HG03439 (cell line): Measurements from ENCODE around the gene GADL1.

Experiments used
- ATAC-seq: cut with Tn5 transposase; IDR thresholded peaks from one replicate; pipeline ENCODE4 v1.9.1; 2021; ENCODE audit warnings: mild to moderate bottlenecking, moderate library complexity; ENCODE audit not compliant: unreplicated experiment

GADL1 gene

GRCh38 chr3:30696896-30697295 lies 197.6 kb downstream of the GADL1 start:
- ATAC-seq: no peak

GRCh38 chr3:30696403-30696819 lies 198.1 kb downstream of the GADL1 start:
- no peak for ATAC-seq

- no peak for ATAC-seq
Observed at GRCh38 chr3:30695302-30696061, 199.0 kb downstream of the GADL1 start.

- ATAC-seq: no peak
Observed at GRCh38 chr3:30694668-30695067, 199.8 kb downstream of the GADL1 start.

- no peak for ATAC-seq
Observed at GRCh38 chr3:30694148-30694547, 200.3 kb downstream of the GADL1 start.

GRCh38 chr3:30693470-30694120 lies 200.9 kb downstream of the GADL1 start:
- ATAC-seq: peak; percentile 93

- no peak for ATAC-seq
Observed at GRCh38 chr3:30692498-30693130, 201.8 kb downstream of the GADL1 start.

GRCh38 chr3:30691944-30692343 lies 202.5 kb downstream of the GADL1 start:
- ATAC-seq: no peak

- no peak for ATAC-seq
Observed at GRCh38 chr3:30691249-30691880, 203.1 kb downstream of the GADL1 start.

- ATAC-seq: no peak
Observed at GRCh38 chr3:30690199-30690598, 204.3 kb downstream of the GADL1 start.

- no peak for ATAC-seq
Observed at GRCh38 chr3:30688776-30689641, 205.5 kb downstream of the GADL1 start.

- ATAC-seq: no peak
Observed at GRCh38 chr3:30687930-30688570, 206.4 kb downstream of the GADL1 start.

- no peak for ATAC-seq
Observed at GRCh38 chr3:30686799-30687198, 207.7 kb downstream of the GADL1 start.

GRCh38 chr3:30686176-30686575 lies 208.3 kb downstream of the GADL1 start:
- no peak for ATAC-seq

GRCh38 chr3:30685267-30685667 lies 209.2 kb downstream of the GADL1 start:
- ATAC-seq: no peak

GRCh38 chr3:30684356-30684755 lies 210.1 kb downstream of the GADL1 start:
- ATAC-seq: no peak

- ATAC-seq: no peak
Observed at GRCh38 chr3:30683769-30684168, 210.7 kb downstream of the GADL1 start.

GRCh38 chr3:30682434-30683155 lies 211.9 kb downstream of the GADL1 start:
- ATAC-seq: no peak

- ATAC-seq: no peak
Observed at GRCh38 chr3:30681649-30682211, 212.7 kb downstream of the GADL1 start.
